ENCODE data around the gene FERMT3. TPM values are rescaled to one million over a fixed set of nuclear protein-coding genes. Genes with fewer than 3 reads are reported as not detected.

The FERMT3 gene
- total RNA-seq, 1 donor from 2014 or later, result 9.7 TPM

Other genes with a start within 250 kb of the FERMT3 start
- 182 TPM for gene COX8A, start 232.1 kb upstream of the FERMT3 start, total RNA-seq
- 22.8 TPM for gene OTUB1, start 220.3 kb upstream of the FERMT3 start, total RNA-seq
- not detected for gene FLRT1, start 170.8 kb upstream of the FERMT3 start, total RNA-seq
- 35.2 TPM for gene MACROD1, start 40.6 kb upstream of the FERMT3 start, total RNA-seq
- gene STIP1, start 20.6 kb upstream of the FERMT3 start, total RNA-seq, result 33.9 TPM
- gene TRPT1, start 19.5 kb downstream of the FERMT3 start, total RNA-seq, result 22.2 TPM
- gene NUDT22, start 19.6 kb downstream of the FERMT3 start, total RNA-seq, result 52.5 TPM
- 28.2 TPM for gene DNAJC4, start 23.8 kb downstream of the FERMT3 start, total RNA-seq
- 20.8 TPM for gene VEGFB, start 27.9 kb downstream of the FERMT3 start, total RNA-seq
- gene FKBP2, start 34.4 kb downstream of the FERMT3 start, total RNA-seq, result 82.6 TPM
- gene PPP1R14B, start 40.2 kb downstream of the FERMT3 start, total RNA-seq, result 50.1 TPM
- gene PLCB3, start 44.8 kb downstream of the FERMT3 start, total RNA-seq, result 6.8 TPM
- 36.0 TPM for gene BAD, start 77.9 kb downstream of the FERMT3 start, total RNA-seq
- gene GPR137, start 79.1 kb downstream of the FERMT3 start, total RNA-seq, result 26.8 TPM
- gene KCNK4, start 84.6 kb downstream of the FERMT3 start, total RNA-seq, result not detected
- gene CATSPERZ, start 93.6 kb downstream of the FERMT3 start, total RNA-seq, result not detected
- gene ESRRA, start 98.8 kb downstream of the FERMT3 start, total RNA-seq, result 53.6 TPM
- 59.1 TPM for gene TRMT112, start 110.8 kb downstream of the FERMT3 start, total RNA-seq
- gene PRDX5, start 111.4 kb downstream of the FERMT3 start, total RNA-seq, result 96.4 TPM
- gene CCDC88B, start 133.5 kb downstream of the FERMT3 start, total RNA-seq, result 4.0 TPM
- gene RPS6KA4, start 152.4 kb downstream of the FERMT3 start, total RNA-seq, result 9.8 TPM